ENCODE data around the gene METTL13. TPM values are rescaled to one million over a fixed set of nuclear protein-coding genes. Genes with fewer than 3 reads are reported as not detected.

Gene METTL13
- total and polyA plus RNA-seq, 2 of the 8 experiments (the other 6 are each of a cell fraction or from before 2014, with no cell fraction given) = 38.1 to 66.3 TPM

DNA sequence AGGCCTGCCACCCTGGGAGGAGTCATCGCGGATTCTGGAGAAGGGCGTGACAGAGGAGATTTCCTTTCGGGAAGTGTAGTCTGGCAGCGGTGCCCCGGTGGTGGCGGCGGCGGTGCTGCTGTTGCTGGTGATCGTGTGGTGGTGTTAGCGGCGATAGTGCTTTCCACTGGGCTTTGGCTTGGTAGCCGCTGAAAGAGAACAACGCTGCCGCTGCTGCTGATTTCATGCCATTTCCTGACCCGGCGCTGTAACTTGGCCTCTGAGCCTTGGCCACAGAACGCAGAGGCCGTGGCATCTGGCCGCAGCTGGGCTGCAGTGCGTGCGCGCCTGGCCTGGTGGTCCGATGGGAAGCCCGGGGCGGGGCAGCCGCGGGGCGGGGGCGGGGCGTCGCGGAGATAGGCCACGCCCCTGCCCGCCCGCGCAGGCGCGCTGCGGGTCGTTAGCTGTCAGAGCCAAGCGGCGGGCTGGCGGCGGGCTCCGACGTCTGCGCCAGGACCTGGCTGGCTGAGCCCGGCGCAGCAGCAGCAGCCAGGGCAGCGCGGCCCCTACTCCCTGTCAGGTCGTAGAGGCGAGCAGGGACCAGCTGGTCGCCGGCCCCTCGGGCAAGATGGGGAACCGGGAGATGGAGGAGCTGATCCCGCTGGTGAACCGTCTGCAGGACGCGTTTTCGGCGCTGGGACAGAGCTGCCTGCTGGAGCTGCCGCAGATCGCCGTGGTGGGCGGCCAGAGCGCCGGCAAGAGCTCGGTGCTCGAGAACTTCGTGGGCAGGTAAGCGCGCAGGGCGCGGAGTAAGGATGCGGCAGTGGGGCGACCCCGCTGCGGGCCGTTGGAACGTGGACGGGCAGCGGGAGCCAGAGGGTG lies 59.8 kb downstream of the METTL13 start, which contains the start of gene DNM3 (continued):
- TF ChIP-seq RBBP5 (IDR thresholded peaks at IDR 0.05; ENCODE audit: borderline replicate concordance, low read depth, low read length) (peak; percentile 88; the same call in 1 of the 2 replicates), SIRT6 (IDR thresholded peaks at IDR 0.05; ENCODE audit: low read length) (no peak), TAF7 (optimal IDR thresholded peaks at IDR 0.05; ENCODE audit: borderline replicate concordance, low read depth, low read length) (no peak), JUN (IDR thresholded peaks at IDR 0.05; ENCODE audit: low read depth, low read length) (no peak), FOSL1 (IDR thresholded peaks at IDR 0.05; ENCODE audit: insufficient read depth, low read depth, low read length) (no peak), CBX8 (IDR thresholded peaks at IDR 0.05; ENCODE audit: borderline replicate concordance, low read depth, low read length) (no peak), NANOG (IDR thresholded peaks at IDR 0.05; ENCODE audit: insufficient read depth, low read depth, low read length, poor library complexity, severe bottlenecking) (no peak), TCF12 (IDR thresholded peaks at IDR 0.05; ENCODE audit: low read depth, low read length) (no peak), EP300 (IDR thresholded peaks at IDR 0.05; ENCODE audit: borderline replicate concordance in 1 of 2, low read depth in 2 of 2, low read length in 2 of 2) (no peak), ASH2L (IDR thresholded peaks at IDR 0.05; ENCODE audit: low read length) (peak; percentile 35)
- TF ChIP-seq, protein P1, sequence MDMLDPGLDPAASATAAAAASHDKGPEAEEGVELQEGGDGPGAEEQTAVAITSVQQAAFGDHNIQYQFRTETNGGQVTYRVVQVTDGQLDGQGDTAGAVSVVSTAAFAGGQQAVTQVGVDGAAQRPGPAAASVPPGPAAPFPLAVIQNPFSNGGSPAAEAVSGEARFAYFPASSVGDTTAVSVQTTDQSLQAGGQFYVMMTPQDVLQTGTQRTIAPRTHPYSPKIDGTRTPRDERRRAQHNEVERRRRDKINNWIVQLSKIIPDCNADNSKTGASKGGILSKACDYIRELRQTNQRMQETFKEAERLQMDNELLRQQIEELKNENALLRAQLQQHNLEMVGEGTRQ (IDR thresholded peaks at IDR 0.05; ENCODE audit: low read length) = no peak
